Measurements from ENCODE around the gene NDRG3.

DNA sequence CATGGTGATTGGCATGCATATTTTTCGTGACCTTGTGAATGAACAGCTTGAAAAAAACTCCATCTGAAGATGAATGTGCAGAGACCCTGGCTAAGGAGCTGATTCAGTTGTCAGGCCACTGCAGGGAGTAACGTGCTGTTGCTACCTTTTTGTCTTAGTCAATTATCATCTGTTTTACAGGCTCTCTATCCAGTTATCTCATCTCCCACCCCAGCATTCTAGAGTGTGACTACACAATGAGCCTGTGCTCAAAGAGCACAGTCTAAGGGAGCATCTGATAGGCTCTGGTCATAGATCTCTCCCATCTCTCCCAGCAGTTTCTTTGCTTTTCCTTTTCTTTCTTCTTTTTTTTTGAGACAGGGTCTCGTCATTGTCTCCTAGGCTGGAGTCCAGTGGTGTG is 45.5 kb downstream of the NDRG3 start:
- TF ChIP-seq, protein P1, sequence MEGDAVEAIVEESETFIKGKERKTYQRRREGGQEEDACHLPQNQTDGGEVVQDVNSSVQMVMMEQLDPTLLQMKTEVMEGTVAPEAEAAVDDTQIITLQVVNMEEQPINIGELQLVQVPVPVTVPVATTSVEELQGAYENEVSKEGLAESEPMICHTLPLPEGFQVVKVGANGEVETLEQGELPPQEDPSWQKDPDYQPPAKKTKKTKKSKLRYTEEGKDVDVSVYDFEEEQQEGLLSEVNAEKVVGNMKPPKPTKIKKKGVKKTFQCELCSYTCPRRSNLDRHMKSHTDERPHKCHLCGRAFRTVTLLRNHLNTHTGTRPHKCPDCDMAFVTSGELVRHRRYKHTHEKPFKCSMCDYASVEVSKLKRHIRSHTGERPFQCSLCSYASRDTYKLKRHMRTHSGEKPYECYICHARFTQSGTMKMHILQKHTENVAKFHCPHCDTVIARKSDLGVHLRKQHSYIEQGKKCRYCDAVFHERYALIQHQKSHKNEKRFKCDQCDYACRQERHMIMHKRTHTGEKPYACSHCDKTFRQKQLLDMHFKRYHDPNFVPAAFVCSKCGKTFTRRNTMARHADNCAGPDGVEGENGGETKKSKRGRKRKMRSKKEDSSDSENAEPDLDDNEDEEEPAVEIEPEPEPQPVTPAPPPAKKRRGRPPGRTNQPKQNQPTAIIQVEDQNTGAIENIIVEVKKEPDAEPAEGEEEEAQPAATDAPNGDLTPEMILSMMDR (conservative IDR thresholded peaks at IDR 0.05; ENCODE audit: low read depth, low read length) = no peak
- TF ChIP-seq EZH2phosphoT487 (IDR thresholded peaks at IDR 0.05; ENCODE audit: borderline replicate concordance, low read length) (no peak), EZH2 (IDR thresholded peaks at IDR 0.05; ENCODE audit: low read length, unreplicated experiment) (no peak)

All from PC-3 (cell line).